OCI-LY3 (cell line): Measurements from ENCODE around the gene DRC1.
"Not testable (repeated sequence)": the region's sequence is repeated elsewhere in the genome, so short reads cannot be mapped to it uniquely, and the experiment has no call there.

Experiments used
- H2AFZ ChIP-seq: fragments of 200-600, 300-600 bp; shearing (Covaris generic); 2 replicates; pipeline ENCODE4 v1.6.0; 2014; ENCODE audit warnings: antibody characterized with exemption, low read depth, low read length
- H3K27ac ChIP-seq: fragments of 200-600, 300-600 bp; sonication (generic); 2 replicates; pipeline ENCODE4 v1.5.1; 2014; ENCODE audit warnings: mild to moderate bottlenecking, low read length, moderate library complexity, mixed read lengths
- H3K27me3 ChIP-seq: fragments of 200-600, 300-600 bp; sonication (generic); 2 replicates; pipeline ENCODE4 v1.6.1; 2014; ENCODE audit warnings: low read depth, low read length, mixed read lengths
- H3K36me3 ChIP-seq: fragments of 200-600, 300-600 bp; sonication (generic); replicated peaks from 2 replicates; pipeline ENCODE3; 2014; ENCODE audit warnings: low read depth, low read length, mixed read lengths
- H3K4me1 ChIP-seq: fragments of 300-600, 200-600 bp; sonication (generic); 2 replicates; pipeline ENCODE4 v1.6.1; 2014; ENCODE audit warnings: low read length, mixed read lengths
- H3K4me2 ChIP-seq: fragments of 200-600, 300-600 bp; sonication (generic); 2 replicates; pipeline ENCODE4 v1.6.1; 2014; ENCODE audit warnings: low read length, mixed read lengths
- H3K4me3 ChIP-seq: fragments of 300-600, 200-600 bp; sonication (generic); 2 replicates; pipeline ENCODE4 v1.5.1; 2014; ENCODE audit warnings: antibody characterized with exemption, mild to moderate bottlenecking, low read length, moderate library complexity
- H3K79me2 ChIP-seq: fragments of 300-600, 200-600 bp; shearing (Covaris generic); 2 replicates; pipeline ENCODE4 v1.6.1; 2014; ENCODE audit warnings: mild to moderate bottlenecking, low read length, mixed read lengths
- H3K9ac ChIP-seq: fragments of 300-600, 200-600 bp; shearing (Covaris generic); 2 replicates; pipeline ENCODE4 v1.6.0; 2014; ENCODE audit warnings: mild to moderate bottlenecking, low read length, moderate library complexity
- H3K9me3 ChIP-seq: fragments of 200-600, 300-600 bp; shearing (Covaris generic); 2 replicates; pipeline ENCODE4 v1.6.1; 2014; ENCODE audit warnings: low read length, mixed read lengths; ENCODE audit not compliant: insufficient read depth
- H4K20me1 ChIP-seq: fragments of 200-600, 300-600 bp; sonication (generic); 2 replicates; pipeline ENCODE4 v1.6.1; 2016; ENCODE audit warnings: low read length, mixed read lengths; ENCODE audit not compliant: insufficient read depth
- EZH2phosphoT487 ChIP-seq: fragments of 200-600 bp; shearing (Covaris generic); IDR thresholded peaks from 2 replicates; pipeline ENCODE4 v1.6.1; 2018; ENCODE audit warnings: antibody characterized with exemption, mixed run types, low read depth
- TF ChIP-seq, protein P1 (sequence below): fragments of 200-600, 300-600 bp; sonication (generic); IDR thresholded peaks from 2 replicates; pipeline ENCODE4 v1.5.1; 2014; ENCODE audit warnings: antibody characterized with exemption, low read length, low read depth

Gene DRC1

DNA sequence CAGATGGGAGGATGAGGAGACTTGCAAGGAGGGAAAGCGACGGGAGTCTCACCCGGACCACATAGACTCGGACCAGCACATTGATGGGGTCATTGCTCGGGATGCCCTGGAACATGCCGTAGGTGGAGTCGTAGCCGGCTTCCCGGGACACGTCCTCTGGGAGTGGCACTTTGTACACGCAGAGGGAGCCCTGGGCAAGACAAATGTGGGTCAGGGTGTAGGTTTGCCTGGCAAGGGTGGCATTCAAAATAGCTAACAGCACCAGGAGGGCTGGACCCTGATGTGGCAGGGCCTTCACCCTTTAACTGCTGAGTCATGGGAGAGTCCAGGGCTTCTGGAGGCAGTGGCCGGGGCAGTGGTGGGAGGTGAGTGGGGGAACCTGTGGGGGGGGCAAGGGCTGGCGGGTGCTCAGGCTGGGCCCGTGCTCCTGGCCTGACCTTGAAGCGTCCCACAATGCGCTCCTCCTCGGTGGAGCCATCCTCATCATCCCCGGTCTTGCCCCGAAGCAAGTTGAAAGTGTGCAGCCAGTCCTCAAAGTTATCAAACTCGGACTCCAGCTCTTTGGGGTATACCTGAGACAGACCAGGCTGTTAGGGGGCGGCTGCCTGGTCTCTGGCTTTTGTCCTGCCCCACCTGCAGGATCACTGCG, 65.1 kb downstream of the DRC1 start:
- H4K20me1 ChIP-seq = no peaks in the 10 kb centered on the region
- H2AFZ ChIP-seq = no peak overlapping the region
- no peak for TF ChIP-seq EZH2phosphoT487
- TF ChIP-seq, protein P1, sequence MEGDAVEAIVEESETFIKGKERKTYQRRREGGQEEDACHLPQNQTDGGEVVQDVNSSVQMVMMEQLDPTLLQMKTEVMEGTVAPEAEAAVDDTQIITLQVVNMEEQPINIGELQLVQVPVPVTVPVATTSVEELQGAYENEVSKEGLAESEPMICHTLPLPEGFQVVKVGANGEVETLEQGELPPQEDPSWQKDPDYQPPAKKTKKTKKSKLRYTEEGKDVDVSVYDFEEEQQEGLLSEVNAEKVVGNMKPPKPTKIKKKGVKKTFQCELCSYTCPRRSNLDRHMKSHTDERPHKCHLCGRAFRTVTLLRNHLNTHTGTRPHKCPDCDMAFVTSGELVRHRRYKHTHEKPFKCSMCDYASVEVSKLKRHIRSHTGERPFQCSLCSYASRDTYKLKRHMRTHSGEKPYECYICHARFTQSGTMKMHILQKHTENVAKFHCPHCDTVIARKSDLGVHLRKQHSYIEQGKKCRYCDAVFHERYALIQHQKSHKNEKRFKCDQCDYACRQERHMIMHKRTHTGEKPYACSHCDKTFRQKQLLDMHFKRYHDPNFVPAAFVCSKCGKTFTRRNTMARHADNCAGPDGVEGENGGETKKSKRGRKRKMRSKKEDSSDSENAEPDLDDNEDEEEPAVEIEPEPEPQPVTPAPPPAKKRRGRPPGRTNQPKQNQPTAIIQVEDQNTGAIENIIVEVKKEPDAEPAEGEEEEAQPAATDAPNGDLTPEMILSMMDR = no peak
- no peak overlapping the region for H3K27ac ChIP-seq
- no peaks in the 10 kb centered on the region for H3K27me3 ChIP-seq
- no peaks in the 10 kb centered on the region for H3K79me2 ChIP-seq
- H3K4me1 ChIP-seq = 0 out of 2 replicates have a peak, but pooled peaks cover 3% of the 10 kb centered on the region
- H3K4me3 ChIP-seq = no peak overlapping the region
- H3K4me2 ChIP-seq = no peak overlapping the region
- no peaks in the 10 kb centered on the region for H3K36me3 ChIP-seq
- H3K9me3 ChIP-seq = no peaks in the 10 kb centered on the region
- H3K9ac ChIP-seq = no peak overlapping the region

DNA sequence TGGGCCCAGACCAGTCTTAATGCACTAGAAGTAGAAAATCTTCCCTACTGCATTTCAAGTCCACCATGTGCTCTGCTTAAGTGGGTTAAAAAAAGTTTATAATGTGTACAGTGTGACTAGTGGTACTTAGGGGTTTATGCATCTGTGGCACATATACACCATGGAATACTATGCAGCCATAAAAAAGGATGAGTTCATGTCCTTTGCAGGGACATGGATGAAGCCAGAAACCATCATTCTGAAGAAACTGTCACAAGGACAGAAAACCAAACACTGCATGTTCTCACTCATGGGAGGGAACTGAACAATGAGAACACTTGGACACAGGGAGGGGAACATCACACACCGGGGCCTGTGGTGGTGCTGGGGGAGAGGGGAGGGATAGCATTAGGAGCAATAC, 66.8 kb downstream of the DRC1 start:
- not testable (repeated sequence) for H3K9ac ChIP-seq, H4K20me1 ChIP-seq, H3K36me3 ChIP-seq, H3K4me2 ChIP-seq, H3K27ac ChIP-seq, H3K4me1 ChIP-seq, H2AFZ ChIP-seq, H3K9me3 ChIP-seq, H3K27me3 ChIP-seq, H3K79me2 ChIP-seq, H3K4me3 ChIP-seq

DNA sequence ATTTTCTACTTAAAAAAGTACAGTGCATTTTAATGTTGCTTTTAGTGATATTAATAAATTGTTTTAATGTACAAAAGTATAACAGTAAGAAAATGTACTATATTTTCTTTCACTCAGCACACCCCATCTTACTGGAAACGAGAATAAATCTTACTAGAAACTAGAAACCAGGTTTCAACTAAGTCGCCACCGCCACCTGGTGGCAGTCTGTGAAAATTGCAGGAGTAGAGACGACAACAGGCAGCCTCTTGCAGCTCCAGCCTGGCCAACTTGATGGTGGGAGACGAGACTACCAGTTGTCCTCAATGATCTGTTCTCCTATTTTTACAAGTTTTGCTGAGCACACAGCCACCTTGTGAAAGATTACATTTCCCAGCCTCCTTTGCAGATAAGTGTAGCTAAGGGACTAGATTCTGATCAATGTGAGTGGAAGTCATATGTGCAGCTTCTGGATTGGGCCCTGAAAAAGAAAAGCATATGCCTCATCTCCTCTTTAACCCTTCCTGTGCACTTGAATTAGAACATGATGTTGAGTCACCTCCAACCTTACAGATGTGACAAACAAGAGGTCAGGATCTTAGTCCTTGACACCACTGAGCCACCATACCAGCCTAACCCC, 67.5 kb downstream of the DRC1 start:
- H2AFZ ChIP-seq = no peak overlapping the region
- TF ChIP-seq, protein P1 = peak; percentile 90
- TF ChIP-seq EZH2phosphoT487 = no peak
- H3K9ac ChIP-seq = no peak overlapping the region
- no peak overlapping the region for H3K4me2 ChIP-seq
- H4K20me1 ChIP-seq = no peaks in the 10 kb centered on the region
- no peak overlapping the region for H3K27ac ChIP-seq
- H3K9me3 ChIP-seq = no peaks in the 10 kb centered on the region
- no peaks in the 10 kb centered on the region for H3K27me3 ChIP-seq
- H3K4me1 ChIP-seq = no peaks in the 10 kb centered on the region
- H3K79me2 ChIP-seq = no peaks in the 10 kb centered on the region
- no peak overlapping the region for H3K4me3 ChIP-seq
- H3K36me3 ChIP-seq = no peaks in the 10 kb centered on the region

DNA sequence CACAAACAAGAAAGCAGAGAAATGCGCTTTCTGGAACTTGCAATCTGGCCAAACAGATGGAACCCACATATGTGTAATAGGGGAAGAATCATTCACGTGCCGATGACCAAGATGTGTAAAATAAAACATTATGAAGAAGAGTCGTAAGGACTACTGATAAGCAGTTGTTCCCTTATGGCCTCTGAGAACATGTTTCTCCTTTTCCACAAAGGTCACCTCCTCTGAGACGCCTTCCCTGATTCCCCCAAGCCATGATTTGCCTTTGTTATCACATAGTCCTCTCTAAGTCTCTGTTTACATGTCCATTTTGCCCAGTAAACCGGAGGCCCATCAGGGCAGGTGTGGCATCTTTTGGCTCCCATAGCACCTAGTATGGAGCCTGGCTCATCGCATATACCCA, 68.2 kb downstream of the DRC1 start:
- H3K9me3 ChIP-seq = no peaks in the 10 kb centered on the region
- no peak overlapping the region for H2AFZ ChIP-seq
- no peak overlapping the region for H3K27ac ChIP-seq
- H3K9ac ChIP-seq = no peak overlapping the region
- TF ChIP-seq EZH2phosphoT487 = no peak
- TF ChIP-seq, protein P1 = no peak
- no peak overlapping the region for H3K4me3 ChIP-seq
- no peaks in the 10 kb centered on the region for H3K27me3 ChIP-seq
- no peaks in the 10 kb centered on the region for H3K36me3 ChIP-seq
- H3K4me1 ChIP-seq = no peaks in the 10 kb centered on the region
- H3K79me2 ChIP-seq = no peaks in the 10 kb centered on the region
- H4K20me1 ChIP-seq = no peaks in the 10 kb centered on the region
- no peak overlapping the region for H3K4me2 ChIP-seq
